ENCODE results near the gene PHF3.

PHF3 gene

DNA sequence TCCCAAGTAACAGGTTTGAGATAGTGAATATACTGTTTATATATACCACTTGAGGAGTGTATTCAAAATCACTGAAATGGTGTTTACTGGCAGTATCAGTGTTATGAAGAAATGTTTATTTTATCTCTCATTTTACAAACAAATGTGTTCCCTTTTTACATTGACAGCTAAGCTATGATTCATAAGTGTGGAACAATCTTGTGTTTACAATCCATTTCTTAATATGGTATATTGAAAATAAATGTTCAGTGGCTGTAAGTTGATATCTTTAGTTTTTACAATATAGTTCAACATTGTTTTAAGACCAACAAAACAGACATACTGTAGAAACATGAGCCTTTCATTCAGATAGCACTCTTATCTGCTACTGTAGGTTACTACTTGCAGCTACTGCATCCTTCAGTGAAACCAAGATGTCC is 14.3 kb downstream of the PHF3 start:
- DNase-seq = no peak

DNA sequence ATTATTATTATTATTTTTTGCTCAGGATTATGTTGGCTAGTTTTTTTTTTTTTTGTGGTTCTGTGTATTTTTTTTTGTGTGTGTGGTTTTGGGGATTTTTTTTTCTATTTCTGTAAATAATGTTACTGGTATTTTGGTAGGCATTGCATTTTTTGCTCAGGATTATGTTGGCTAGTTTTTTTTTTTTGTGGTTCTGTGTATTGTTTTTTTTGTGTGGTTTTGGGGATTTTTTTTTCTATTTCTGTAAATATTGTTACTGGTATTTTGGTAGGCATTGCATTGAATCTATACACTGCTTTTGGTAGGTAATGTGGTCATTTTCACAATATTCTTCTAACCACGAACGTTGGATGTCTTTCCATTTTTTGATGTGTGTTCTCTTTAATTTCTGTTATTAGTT is 17.4 kb downstream of the PHF3 start:
- DNase-seq = no peak

DNA sequence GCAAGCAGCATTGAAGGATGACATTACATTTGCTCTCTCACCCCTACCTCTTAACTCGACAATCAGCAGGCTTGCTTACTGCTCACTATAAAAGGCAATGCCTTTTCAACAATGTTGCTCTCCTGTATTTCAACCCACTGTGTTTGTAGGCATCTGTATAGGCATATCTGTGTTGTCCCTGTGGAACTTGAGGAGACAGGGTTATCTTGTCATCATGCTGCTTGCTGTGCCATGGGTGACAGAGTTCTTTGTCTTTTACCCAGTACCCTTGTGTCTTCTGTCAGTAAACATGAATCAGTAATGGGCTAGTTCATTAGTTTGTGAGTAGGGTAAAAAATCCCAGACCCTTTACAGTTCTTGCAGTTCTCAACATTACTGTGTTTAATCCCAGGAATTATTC is 25.2 kb downstream of the PHF3 start:
- no peak for DNase-seq

DNA sequence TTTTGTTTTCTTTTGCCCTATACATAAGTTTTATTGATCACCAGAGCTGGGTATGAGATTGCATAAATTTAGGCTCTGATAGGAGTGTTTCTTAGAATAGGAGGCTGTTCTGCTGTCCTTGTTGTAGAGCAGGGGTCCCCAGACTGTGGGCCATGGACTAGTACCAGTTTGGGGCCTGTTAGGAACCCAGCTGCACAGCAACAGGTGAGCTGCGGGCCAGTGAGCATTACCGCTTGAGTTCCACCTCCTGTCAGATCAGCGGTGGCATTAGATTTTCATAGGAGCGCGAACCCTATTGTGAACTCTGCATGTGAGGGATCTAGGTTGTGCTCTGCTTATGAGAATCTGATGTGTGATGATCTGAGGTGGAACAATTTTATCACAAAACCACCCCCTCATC is 26.2 kb downstream of the PHF3 start:
- DNase-seq = no peak

DNA sequence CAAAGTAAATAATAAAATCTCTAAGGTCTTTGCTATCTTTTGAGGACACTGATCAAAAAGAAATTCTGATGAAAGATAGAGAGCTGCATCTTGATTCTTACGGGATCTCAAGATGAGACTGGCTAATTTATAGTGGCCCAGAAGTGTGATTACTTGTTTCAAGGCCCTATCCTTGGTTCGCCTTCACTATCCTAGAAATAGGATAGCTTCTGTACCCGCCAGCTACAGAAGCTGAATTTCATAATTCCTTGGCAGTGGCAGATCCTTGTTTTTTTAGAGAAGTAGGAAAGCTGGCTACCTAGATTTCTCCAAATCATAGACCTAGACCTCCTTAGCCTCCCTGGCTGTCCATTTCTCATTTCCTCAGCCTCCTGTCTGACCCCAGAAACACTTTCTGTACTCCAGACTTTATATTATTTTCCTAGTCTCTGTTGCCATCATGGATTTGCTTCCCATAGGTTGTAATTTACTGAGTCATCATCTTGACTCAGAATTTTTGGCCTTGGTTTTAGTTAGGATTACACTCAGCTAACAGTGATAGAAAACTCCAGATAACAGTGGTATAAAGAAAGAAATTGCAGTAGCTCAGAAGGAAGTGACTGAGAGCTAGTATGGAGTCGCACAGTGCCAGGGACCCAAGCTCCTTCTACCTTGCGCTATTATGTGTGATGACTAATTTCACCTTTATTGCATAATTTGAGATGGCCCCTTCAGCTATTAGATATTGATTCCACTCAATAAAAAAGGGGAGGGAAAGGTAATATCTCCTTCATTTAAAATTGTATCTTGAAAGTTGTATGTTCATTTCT is 27.7 kb downstream of the PHF3 start:
- no peak for DNase-seq

DNA sequence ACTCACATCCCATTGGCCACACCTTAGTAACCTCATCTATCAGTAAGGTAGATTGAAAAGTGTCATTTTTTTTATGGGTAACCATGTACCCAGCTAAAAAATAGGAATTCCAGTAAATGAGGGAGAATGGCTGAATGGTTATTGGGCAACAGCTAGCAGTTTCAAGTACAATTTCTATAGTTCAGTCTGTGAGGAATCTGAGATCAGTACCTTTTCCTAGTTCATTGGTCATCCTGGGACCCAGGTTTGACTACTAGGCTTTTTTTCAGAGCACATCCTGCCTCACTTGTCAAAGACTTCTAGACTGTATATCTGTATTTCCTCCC is 28.3 kb downstream of the PHF3 start:
- DNase-seq = no peak

DNA sequence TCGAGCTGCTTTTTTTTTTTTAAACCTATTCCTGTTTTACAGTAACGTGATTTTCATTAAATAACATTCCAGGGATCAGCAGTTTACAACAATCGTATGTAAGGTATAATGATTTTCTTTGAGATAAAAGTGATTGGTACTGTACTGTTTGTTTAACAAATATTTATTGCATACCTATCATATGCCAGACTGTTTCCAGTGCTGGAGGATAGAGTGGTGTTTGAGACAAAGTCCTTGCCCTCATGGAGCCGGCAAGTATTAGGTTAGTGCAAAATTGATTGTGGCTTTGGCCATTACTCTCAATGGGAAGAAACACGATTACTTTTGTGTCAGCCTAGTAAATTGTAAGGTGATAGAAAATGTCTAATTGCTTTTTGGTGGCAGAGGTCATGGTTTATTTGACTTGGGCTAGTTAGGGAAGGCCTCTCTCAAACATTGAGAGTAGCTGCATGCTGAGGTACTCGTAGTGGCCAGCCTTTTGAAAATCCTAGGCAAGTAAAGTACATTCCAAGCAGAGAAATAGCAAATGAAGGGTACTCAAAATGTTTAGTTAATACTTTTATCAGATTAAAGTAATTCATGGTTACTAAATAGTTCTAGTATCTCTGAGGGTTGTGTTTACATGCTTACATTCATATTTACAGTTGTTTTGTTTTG is 35.6 kb downstream of the PHF3 start:
- no peak for DNase-seq

DNA sequence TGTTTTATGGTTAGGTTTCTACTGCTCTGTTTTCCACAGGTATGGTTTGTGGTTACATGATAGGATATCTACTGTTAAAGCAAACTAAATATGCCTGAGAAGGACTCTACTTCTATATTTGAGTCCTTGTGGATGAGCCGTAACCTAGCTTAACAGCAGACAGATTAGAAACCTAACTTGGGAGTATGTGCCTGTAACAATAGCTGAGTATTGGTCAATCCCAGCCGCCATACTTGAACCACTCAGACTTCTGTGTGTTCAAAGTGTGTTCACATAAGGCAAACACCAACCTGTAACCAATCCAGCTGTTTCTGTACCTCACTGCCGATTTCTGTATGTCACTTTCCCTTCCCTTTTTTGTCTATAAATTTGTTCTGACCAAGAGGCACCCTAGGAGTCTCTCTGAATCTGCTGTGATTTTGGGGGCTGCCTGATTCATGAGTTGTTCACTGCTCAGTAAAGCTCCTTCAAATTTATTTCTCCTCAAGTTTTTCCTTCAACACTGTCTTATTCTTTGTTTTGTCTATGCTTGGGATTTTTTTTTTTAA is 37.1 kb downstream of the PHF3 start:
- no peak for DNase-seq

DNA sequence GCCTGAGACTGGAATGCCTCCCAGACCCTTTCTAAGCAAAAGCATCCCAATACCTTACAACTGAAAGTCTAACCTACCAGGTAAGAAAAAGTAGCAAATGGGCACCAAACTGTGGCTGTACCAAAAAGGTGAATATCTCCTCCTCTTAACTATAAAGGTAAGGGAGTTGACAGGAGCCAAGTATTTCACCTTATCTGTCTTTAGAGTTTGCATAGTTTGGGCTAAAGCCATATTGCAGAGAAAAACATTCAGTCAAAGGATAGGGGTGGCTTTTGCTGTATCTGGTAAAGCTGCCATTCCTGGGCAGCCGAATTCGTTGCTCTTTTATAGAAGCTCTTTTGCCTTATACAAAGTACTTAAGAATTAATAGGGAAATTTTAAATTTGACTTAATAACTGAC is 38.1 kb downstream of the PHF3 start:
- no peak for DNase-seq

DNA sequence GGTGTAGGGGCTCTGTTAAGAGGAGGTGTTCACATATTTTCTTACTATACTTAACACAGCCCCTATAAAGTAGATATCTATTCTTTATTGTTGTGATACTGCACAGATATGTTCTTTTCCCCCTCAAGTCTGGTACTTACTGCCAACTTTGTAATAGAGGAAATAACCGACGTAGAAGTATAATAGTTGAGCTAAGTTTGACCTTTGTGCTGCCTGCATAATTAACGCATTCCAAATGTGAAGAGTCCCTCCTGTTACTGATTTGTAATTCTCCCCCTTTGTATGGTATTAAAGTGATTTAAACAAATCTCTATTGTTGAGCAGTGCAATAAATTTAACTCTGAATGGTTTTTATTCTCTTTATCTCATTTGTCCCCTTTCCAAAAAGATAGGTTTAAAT is 39.0 kb downstream of the PHF3 start:
- no peak for DNase-seq

DNA sequence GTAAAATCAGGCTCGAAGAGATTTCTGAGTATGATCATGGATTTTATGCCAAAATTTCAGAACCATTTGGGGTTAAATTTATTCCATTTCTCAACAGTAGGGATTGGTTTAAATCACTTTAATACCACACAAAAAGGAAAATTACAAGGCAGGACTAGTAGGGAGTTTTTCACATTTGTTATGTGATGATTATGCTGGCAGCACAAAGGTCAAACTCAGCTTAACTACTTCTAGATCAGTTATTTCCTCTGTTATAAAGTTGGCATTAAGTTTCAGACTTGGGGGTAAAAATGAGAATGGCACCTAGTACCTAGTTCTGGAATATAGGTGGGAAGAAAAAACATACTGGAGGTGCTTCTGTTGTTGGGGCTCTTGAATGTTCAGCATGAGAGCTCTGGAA is 39.5 kb downstream of the PHF3 start:
- no peak for DNase-seq

DNA sequence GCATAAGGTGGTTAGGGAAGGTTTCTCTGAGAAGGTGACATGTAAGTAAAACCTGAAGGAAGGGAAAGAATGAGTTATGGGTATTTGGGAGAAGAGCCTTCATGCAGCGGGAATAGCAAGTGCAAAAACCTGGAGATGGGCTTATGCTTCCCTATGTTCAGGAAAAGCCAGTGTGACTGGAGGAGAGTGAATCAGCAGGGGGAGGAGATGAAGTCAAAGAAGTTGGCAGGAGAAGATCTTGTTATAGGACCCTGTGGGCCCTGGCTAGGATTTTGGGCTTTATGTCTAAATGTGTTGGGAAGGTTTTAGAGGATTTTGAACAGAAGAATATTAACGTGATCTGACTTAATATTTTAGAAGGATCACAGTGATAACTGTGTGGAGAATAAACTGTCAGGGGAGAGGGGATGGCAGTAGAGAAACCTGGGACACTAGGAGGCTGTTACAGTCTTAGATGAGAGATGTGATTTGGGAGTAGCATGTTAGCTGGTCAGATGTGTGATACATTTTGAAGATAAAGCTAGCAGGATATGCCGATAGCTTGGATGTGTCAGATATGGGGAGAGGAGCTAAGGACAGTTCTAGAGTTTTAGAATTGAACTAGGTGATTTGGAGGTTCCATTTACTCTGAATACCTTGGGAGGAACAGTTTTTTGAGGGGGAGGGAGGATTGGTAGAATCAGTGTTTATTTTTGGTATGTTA is 41.0 kb downstream of the PHF3 start:
- no peak for DNase-seq

DNA sequence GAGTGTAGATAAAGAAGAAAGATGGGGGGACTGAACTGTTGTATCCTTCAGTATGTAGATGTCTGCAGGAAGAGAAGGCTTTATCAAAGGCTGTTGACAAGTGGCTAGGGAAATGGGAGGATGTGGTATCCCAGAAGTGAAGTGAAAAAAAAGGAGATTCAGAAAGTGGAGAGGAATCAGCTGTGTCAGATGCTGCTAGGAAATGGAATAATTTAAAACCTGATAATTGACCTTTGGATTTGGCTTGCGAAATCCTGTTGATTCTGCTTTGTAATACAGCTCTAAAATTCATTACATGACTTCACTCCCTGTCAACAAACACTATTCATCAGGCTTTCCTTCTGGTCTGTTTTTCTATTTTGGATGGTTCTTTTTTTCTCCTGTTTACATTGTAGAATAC is 41.7 kb downstream of the PHF3 start:
- DNase-seq = no peak

DNA sequence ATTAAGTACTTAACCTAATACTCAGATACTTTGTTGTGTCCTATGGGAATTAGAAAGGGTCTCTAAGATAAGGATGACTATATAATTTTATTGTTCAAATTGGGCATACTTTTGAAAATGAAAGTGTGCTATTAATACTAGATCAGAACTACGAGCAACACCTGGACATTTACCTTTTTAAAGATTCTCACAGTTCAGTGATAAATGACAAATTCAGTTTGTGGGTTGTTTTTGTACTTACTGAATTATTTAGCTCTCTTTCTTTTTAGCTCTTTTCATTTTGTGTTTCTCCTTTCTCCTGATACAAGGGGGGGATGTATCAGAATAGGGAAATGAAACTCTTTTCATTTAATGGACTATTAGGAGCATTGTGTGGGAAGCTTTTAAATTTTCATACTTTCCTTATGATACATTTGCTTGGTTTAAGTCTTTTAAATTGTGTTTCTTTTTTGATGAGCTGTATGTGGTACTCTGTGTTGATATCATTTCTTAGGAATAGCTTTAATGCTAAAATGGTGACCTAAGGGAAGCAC is 47.5 kb downstream of the PHF3 start:
- DNase-seq = no peak

DNA sequence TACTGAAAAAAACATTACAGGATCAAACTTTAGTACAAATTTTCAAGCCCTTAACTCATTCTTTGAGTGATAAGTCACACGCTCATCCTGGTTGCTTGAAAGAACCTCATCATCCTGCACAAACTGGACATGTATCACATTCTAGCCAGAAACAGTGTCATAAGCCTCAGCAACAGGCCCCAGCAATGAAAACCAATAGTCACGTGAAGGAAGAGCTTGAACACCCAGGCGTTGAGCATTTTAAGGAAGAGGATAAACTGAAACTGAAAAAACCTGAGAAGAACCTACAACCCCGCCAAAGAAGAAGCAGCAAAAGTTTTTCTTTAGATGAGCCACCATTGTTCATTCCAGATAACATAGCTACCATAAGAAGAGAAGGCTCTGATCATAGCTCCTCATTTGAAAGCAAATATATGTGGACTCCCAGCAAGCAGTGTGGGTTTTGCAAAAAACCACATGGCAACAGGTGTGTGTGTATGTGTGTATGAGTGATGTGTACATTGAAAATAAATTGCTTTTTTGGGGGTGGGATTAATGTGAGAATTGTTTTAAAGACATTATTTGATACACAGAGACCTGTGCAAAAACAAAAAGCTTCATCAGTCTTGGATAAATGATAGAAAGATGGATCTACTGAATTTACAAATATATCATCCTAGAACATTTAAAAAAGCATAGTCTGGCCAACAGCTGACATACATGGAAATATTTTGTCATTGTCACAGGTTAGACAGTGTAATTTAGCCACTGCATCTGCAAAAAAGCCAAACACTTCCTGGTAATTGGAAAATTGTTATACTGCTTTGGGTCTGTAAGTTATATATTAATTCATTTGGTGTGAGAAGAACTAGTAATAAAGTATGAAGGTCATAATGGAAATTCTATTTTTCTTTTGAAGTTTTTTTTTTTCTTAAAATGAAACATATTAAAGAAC is 50.1 kb downstream of the PHF3 start:
- no peak for DNase-seq

DNA sequence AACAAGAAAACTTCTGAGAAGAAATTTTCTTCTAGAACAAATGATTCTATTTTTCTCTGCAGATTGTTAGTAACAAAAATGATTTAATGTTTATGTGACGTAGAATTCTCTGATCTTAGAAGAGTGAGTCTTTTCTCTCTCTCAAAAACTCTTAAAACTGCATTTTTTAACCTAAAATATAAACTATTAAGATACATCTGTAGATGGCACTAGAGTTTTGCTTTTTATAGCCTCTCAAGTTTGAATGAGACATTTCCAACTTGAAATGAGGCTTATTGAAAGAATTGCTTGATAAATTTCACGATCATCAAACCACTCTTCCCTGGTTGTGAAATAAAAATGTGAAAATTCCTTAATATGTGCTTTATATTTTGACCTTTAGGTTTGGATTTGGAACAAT is 53.8 kb downstream of the PHF3 start:
- DNase-seq = no peak

DNA sequence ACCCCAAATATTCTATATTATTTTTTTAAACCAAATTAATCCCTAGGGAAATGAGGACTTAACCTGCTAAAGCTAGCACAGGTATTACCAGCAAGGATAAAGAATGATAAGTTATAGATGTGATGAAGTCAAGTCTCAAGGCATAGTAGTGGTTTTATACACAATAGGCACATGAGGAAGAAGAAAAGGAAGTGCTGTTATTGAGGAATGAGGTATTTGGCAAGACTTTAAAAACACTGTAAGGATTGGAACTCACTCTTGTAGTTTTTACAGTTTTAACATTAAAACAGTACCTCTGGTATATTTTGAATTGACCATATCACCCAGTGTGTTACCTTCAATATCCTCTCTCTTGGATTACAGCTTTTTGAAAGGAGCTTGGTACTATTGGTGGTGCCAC is 54.6 kb downstream of the PHF3 start:
- DNase-seq = no peak

DNA sequence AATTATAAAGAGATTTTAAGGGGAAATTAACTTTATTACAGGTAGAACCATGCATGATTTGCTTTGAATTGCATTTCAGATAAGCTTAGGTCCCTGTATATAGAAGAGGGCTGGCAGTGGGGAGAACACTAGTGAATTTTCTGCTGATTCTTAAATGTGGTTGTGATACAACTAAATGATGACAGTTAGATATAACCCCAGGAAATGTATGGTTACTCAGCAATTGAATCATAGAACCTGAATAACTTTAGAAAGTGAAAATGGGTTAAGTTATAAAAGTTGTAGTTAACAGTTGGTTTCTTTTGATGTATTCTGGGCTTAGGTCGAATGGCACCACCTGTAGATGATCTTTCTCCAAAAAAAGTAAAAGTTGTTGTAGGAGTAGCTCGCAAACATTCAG is 70.1 kb downstream of the PHF3 start:
- DNase-seq = no peak

DNA sequence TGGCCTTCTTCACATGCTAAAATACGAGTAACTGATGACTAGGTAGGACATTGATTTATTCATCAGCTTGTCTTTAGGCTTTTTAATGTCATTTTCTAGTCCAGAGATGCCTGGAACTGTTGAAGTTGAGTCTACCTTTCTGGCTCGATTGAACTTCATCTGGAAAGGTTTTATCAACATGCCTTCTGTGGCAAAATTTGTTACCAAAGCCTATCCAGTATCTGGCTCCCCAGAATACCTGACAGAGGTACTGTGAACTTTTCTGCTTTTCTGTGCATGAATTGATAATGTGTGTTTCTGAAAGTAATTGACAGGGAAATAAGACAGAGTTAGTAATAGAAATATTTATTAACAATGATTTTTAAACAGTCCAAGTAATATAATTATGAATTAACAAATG is 71.0 kb downstream of the PHF3 start:
- no peak for DNase-seq

DNA sequence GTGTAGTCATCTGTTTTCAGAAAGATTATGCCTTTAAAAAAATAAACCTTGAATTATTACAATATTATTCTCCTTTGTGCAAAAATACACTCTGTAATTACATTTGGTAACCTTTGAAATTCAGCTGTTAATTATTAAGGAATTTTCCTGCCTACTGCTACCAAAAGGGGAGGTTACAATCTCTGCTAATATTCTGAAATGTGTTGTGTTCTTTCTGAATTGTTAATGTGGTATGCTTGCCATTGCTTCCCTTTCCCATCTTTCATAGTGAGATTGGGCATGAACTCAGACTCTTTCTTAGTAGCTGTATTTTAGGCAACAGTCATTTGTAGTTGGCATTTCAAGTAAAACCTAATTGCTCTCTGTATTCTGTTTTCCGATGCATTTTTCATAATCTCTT is 73.0 kb downstream of the PHF3 start:
- no peak for DNase-seq

DNA sequence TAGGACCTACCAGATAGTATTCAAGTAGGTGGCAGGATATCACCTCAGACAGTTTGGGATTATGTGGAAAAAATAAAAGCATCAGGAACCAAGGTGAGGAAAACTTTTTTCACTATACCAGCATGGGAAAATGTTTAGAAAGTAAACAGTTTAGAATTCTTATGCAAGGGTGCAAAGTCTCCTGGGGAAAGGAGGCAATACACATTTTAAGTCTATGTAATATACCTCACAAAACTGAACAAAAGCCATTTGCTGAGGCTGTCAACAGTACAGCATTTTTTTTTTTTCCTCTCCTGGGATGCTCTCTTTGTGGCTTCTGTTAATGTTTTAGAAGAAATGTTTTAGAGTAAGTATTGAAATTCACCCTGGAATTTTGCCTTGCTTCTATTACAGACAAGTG is 73.5 kb downstream of the PHF3 start:
- no peak for DNase-seq

DNA sequence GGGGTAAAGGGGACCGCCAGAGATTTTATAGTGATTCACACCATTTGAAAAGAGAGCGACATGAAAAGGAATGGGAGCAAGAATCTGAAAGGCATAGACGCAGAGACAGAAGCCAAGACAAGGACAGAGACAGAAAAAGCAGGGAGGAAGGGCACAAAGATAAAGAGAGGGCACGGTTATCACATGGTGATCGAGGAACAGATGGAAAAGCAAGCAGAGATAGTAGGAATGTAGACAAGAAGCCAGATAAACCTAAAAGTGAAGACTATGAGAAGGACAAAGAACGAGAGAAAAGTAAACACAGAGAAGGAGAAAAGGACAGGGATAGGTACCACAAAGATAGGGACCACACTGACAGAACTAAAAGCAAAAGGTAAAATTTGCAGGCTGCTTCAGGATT is 77.7 kb downstream of the PHF3 start:
- no peak for DNase-seq

DNA sequence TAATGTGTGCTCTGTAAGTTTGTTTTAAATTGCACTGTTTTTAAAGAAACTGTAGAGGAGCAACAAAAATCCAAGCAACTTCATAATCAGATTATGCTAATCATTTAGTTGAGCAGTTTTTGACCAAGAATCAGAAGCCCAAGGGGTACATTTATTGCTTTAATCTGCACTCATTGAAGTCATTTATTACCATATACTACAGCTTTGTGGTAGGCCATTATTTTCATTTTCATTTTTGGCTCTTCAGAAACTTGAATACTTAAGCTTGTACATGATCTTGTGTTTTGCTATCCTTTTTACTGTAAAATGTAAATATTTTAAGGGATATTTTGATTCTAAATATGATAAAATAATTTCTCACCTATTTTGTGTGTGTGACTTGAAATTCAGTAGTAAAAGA is 78.5 kb downstream of the PHF3 start:
- DNase-seq = no peak
